ENCODE measurements around the gene NAT10.

NAT10 gene

GRCh38 chr11:34105957-34106504 lies 602 bp downstream of the NAT10 start:
- DNase-seq (ENCODE audit: low spot score) = peak; percentile 56

- DNase-seq (ENCODE audit: low spot score) = no peak
Observed at GRCh38 chr11:34111722-34112270, 6.4 kb downstream of the NAT10 start.

GRCh38 chr11:34114014-34114413 lies 8.6 kb downstream of the NAT10 start:
- no peak for DNase-seq (ENCODE audit: low spot score)

GRCh38 chr11:34114471-34114870 lies 9.0 kb downstream of the NAT10 start:
- no peak for DNase-seq (ENCODE audit: low spot score)

- DNase-seq (ENCODE audit: low spot score) = no peak
Observed at GRCh38 chr11:34120651-34121050, 15.2 kb downstream of the NAT10 start.

- no peak for DNase-seq (ENCODE audit: low spot score)
Observed at GRCh38 chr11:34124885-34125668, 19.6 kb downstream of the NAT10 start.

- DNase-seq (ENCODE audit: low spot score) = no peak
Observed at GRCh38 chr11:34126959-34127848, 21.8 kb downstream of the NAT10 start.

- DNase-seq (ENCODE audit: low spot score) = no peak
Observed at GRCh38 chr11:34128824-34129223, 23.4 kb downstream of the NAT10 start.

- no peak for DNase-seq (ENCODE audit: low spot score)
Observed at GRCh38 chr11:34132261-34132965, 27.0 kb downstream of the NAT10 start.

GRCh38 chr11:34134765-34135164 lies 29.3 kb downstream of the NAT10 start:
- no peak for DNase-seq (ENCODE audit: low spot score)

- no peak for DNase-seq (ENCODE audit: low spot score)
Observed at GRCh38 chr11:34135439-34135838, 30.0 kb downstream of the NAT10 start.

GRCh38 chr11:34136420-34136819 lies 31.0 kb downstream of the NAT10 start:
- DNase-seq (ENCODE audit: low spot score) = no peak

GRCh38 chr11:34139346-34139745 lies 33.9 kb downstream of the NAT10 start:
- no peak for DNase-seq (ENCODE audit: low spot score)

GRCh38 chr11:34140149-34140548 lies 34.7 kb downstream of the NAT10 start:
- DNase-seq (ENCODE audit: low spot score) = no peak

GRCh38 chr11:34143048-34143447 lies 37.6 kb downstream of the NAT10 start:
- DNase-seq (ENCODE audit: low spot score) = no peak

- DNase-seq (ENCODE audit: low spot score) = no peak
Observed at GRCh38 chr11:34145073-34145472, 39.6 kb downstream of the NAT10 start.

GRCh38 chr11:34145847-34146381 lies 40.5 kb downstream of the NAT10 start:
- DNase-seq (ENCODE audit: low spot score) = no peak

- DNase-seq (ENCODE audit: low spot score) = no peak
Observed at GRCh38 chr11:34146411-34146810, 41.0 kb downstream of the NAT10 start.

- no peak for DNase-seq (ENCODE audit: low spot score)
Observed at GRCh38 chr11:34146866-34147265, 41.4 kb downstream of the NAT10 start.

- DNase-seq (ENCODE audit: low spot score) = no peak
Observed at GRCh38 chr11:34147581-34147980, 42.2 kb downstream of the NAT10 start.

GRCh38 chr11:34148504-34149165 lies 43.2 kb downstream of the NAT10 start:
- no peak for DNase-seq (ENCODE audit: low spot score)

Data from hematopoietic multipotent progenitor cell treated with erythropoietin and hydrocortisone succinate and interleukin-3 and kit ligand, for 17 days (in vitro differentiated cells).